GM10266 (cell line): ENCODE results near the gene QSOX1.

Experiments
- DNase-seq: peaks from one replicate; pipeline ENCODE4 v3.0.0; 2012; ENCODE audit errors: extremely low spot score
- TF ChIP-seq, protein P1 (sequence below): IDR thresholded peaks from 2 replicates; pipeline ENCODE4 v1.5.1; 2012; ENCODE audit warnings: mild to moderate bottlenecking, low read depth; ENCODE audit not compliant: control insufficient read depth, insufficient read depth; ENCODE audit errors: missing control alignments

Gene QSOX1

DNA sequence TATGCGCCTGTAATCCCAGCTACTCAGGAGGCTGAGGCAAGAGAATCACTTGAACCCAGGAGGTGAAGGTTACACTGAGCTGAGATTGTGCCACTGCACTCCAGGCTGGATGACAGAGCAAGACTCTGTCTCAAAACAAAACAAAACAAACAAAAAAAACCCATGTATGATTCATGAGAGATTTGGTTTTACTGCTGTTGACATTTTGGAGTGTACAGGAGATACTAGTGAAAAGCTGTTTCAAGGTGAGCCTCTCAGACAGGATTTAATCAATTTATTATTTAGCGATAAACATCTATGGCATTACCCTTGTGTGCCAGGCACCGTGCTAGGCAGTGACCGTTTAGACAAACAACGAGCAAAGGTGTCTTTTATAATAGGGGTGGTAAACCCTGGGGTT, 91.9 kb downstream of the QSOX1 start:
- DNase-seq: no peak
- TF ChIP-seq, protein P1, sequence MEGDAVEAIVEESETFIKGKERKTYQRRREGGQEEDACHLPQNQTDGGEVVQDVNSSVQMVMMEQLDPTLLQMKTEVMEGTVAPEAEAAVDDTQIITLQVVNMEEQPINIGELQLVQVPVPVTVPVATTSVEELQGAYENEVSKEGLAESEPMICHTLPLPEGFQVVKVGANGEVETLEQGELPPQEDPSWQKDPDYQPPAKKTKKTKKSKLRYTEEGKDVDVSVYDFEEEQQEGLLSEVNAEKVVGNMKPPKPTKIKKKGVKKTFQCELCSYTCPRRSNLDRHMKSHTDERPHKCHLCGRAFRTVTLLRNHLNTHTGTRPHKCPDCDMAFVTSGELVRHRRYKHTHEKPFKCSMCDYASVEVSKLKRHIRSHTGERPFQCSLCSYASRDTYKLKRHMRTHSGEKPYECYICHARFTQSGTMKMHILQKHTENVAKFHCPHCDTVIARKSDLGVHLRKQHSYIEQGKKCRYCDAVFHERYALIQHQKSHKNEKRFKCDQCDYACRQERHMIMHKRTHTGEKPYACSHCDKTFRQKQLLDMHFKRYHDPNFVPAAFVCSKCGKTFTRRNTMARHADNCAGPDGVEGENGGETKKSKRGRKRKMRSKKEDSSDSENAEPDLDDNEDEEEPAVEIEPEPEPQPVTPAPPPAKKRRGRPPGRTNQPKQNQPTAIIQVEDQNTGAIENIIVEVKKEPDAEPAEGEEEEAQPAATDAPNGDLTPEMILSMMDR: no peak

GRCh38 chr1:180247061-180247460, 92.4 kb downstream of the QSOX1 start:
- DNase-seq: no peak

DNA sequence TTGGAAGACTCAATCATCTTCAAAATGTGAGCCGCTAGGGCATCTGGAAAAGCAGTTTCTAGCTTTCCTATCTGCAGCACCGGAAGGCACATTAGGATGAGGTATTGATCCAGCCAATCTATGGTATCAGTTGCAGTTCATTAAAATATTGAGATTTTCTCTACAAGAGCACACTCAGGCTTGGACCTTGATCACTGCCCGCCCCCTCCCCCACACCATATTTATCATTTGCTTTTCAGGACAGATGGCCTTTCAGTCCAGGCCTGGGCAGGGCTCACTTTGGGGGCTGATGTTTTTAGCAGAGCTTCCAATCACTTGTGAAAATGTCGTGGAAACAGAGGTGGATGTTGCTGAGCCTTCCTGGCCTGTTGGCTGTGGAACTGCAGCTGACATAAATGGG, 92.9 kb downstream of the QSOX1 start:
- TF ChIP-seq, protein P1: no peak
- no peak for DNase-seq

More at GRCh38 chr1:180247061-180247460, 92.4 kb downstream of the QSOX1 start:
- TF ChIP-seq, protein P1: no peak

DNA sequence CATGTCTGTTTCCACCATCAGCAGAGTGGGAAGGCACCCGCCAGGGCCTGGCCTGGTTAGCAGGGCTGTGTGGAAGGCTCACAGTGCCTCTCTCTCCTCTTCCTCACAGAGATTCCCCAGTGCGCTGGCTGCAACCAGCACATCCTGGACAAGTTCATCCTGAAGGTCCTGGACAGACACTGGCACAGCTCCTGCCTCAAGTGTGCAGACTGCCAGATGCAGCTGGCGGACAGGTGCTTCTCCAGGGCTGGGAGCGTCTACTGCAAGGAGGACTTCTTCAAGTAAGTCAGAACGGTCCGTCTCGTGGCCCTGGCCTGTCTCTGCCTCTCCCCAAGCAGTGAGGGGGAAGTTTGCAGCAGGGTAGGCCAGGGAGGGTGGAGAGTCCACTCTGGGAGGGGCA, 93.5 kb downstream of the QSOX1 start:
- DNase-seq: no peak
- TF ChIP-seq, protein P1: no peak

- TF ChIP-seq, protein P1: no peak
- DNase-seq: no peak
Measured at GRCh38 chr1:180248731-180249681, 94.3 kb downstream of the QSOX1 start.

- DNase-seq: no peak
- TF ChIP-seq, protein P1: no peak
Measured at GRCh38 chr1:180249725-180250498, 95.2 kb downstream of the QSOX1 start.

- TF ChIP-seq, protein P1: no peak
- no peak for DNase-seq
Measured at GRCh38 chr1:180250499-180250770, 95.8 kb downstream of the QSOX1 start.
